SIG-M5 (cell line): Measurements from ENCODE around the gene TRAF4.
A peak's percentile ranks its signal among the peaks of the same experiment; 100 is the strongest.
"Not testable (repeated sequence)": the region's sequence is repeated elsewhere in the genome, so short reads cannot be mapped to it uniquely, and the experiment has no call there.

Source experiments
- DNase-seq: peaks from one replicate; lab custom pipeline; 2025; lab: John Stamatoyannopoulos, UW

TRAF4 gene

GRCh38 chr17:28733346-28733745, 10.5 kb upstream of the TRAF4 start:
- DNase-seq: no peak

DNA sequence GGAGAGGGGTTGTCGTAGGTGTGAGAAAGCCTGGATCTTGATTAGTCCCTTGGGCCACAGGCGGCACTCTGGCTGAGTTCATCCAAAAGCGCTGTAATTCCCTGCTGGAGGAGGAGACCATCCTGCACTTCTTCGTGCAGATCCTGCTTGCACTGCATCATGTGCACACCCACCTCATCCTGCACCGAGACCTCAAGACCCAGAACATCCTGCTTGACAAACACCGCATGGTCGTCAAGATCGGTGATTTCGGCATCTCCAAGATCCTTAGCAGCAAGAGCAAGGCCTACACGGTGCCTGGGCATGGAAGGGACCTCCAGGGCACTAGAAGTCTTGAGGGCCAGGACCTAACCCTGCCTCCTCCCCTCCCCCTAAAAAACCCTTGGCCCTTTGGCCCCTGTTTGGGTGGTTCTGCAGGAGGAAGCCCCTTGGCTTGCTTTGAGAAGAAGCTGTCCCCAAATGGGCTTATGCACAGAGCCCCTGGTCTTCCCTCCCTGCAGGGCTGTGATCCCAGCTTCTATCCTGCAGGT, 9.0 kb upstream of the TRAF4 start:
- no peak for DNase-seq

- DNase-seq: no peak
Measured at GRCh38 chr17:28735242-28735722, 8.5 kb upstream of the TRAF4 start.

DNA sequence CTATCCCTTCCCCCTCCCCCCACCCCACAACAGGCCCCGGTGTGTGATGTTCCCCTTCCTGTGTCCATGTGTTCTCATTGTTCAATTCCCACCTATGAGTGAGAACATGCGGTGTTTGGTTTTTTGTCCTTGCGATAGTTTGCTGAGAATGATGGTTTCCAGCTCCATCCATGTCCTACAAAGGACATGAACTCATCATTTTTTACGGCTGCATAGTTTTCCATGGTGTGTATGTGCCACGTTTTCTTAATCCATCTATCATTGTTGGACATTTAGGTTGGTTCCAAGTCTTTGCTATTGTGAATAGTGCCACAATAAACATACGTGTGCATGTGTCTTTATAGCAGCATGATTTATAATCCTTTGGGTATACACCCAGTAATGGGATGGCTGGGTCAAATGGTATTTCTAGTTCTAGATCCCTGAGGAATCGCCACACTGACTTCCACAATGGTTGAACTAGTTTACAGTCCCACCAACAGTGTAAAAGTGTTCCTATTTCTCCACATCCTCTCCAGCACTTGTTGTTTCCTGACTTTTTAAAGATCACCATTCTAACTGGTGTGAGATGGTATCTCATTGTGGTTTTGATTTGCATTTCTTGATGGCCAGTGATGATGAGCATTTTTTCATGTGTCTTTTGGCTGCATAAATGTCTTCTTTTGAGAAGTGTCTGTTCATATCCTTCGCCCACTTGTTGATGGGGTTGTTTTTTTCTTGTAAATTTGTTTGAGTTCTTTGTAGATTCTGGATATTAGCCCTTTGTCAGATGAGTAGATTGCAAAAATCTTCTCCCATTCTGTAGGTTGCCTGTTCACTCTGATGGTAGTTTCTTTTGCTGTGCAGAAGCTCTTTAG, 7.7 kb upstream of the TRAF4 start:
- not testable (repeated sequence) for DNase-seq

GRCh38 chr17:28737316-28737715, 6.5 kb upstream of the TRAF4 start:
- no peak for DNase-seq

GRCh38 chr17:28737770-28738679, 5.8 kb upstream of the TRAF4 start:
- DNase-seq: no peak

DNA sequence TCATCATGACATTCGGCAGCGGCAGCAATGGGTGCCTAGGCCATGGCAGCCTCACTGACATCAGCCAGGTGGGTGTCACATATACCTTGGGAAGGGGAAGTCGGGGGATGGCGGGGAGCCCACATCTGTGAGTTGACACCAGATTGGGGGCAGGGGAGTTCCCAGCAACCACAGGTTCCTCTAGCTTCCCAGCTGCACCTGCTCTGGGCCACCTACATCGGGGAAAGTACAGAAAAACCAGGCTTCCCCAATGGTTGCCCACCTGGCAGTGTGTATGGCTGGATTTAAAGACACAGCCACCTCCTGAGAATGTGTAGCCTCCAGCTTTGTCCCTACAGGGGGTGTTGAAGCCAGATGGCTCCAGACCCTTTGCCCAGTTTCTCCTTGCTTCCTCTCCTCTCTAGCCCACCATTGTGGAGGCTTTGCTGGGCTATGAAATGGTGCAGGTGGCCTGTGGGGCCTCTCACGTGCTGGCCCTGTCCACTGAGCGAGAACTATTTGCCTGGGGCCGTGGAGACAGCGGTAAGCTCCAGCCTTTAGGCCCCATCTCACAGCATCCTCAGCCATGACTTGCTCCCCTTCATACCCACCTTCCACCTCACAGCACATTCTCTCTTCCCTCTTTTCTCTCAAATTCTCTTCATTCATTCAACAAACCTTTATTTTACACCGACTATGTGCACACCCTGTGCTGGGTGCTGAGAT, 5.0 kb upstream of the TRAF4 start:
- no peak for DNase-seq

DNA sequence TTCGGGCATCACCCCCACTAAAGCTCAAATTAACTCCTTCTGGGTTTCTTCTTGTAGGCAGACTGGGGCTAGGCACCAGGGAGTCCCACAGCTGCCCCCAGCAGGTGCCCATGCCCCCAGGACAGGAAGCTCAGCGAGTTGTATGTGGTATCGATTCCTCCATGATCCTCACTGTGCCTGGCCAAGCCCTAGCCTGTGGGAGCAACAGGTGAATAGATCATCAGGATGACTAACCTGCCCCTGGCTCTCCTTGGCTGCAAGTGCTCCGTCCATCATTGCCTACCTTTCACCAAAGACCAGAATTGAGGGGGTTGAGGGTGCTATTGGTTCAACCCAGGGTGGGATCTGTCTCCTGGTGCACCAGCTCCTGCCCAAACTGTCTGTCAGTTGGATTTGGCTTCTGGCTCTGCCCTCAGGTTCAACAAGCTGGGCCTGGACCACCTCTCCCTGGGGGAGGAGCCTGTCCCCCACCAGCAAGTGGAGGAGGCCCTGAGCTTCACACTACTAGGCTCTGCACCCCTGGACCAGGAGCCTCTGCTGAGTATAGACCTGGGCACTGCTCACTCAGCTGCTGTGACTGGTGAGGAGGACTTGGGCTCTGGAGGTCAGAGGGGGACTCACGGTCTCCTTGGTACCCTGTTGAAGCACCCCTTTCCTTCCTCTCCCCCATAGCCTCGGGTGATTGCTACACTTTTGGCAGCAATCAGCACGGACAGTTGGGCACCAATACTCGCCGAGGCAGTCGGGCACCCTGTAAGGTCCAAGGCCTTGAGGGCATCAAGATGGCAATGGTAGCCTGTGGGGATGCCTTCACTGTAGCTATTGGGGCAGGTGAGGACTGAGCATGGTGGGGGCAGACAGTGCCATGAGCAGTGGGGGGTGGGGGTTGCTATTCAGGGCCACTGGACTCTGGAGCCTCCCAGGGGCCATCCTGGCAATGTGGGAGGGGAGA, 3.1 kb upstream of the TRAF4 start:
- no peak for DNase-seq

DNA sequence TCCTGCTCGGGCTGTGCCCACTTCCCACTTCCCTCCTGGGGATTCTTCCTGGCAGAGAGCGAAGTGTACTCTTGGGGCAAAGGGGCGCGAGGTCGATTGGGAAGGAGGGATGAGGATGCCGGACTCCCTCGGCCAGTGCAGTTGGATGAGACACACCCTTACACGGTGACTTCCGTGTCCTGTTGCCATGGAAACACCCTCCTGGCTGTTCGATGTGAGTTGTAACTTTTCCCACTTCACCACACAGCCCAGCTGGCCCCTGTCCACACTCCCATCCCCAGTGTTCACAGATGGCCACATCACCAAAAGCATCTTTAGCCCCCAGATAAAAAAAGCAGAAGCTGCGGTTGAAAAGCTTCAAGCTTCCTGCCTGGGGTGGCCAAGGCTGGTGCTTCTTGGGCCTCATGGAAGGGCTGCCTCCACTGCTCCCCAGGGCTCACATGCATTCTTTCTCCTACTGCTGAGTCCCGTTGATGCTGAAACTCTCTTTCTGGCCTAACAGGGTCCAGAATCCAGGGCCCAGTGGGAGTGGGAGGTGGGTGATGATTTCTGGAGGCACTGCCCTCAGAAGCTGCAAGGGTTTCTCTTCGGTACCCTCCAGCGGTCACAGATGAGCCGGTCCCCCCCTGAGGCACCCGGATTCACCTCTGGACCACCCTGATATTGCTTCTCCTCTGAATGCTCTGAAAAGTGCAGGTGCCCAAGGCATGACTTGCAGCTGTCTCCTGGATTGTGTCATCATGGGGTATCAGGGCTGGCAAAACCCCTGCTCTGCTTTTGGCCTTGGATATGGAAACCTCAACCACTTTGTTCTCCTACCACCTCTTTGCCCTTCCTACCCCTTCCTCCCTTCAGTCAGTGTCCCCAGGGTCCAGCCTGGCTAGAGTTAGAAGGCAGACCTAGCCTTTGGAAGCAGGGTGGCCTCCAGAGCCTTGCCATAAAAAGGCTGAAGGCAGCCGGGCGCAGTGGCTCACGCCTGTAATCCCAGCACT, 2.2 kb upstream of the TRAF4 start:
- DNase-seq: peak; percentile 69

GRCh38 chr17:28744104-28744971, 527 bp downstream of the TRAF4 start:
- DNase-seq: no peak

DNA sequence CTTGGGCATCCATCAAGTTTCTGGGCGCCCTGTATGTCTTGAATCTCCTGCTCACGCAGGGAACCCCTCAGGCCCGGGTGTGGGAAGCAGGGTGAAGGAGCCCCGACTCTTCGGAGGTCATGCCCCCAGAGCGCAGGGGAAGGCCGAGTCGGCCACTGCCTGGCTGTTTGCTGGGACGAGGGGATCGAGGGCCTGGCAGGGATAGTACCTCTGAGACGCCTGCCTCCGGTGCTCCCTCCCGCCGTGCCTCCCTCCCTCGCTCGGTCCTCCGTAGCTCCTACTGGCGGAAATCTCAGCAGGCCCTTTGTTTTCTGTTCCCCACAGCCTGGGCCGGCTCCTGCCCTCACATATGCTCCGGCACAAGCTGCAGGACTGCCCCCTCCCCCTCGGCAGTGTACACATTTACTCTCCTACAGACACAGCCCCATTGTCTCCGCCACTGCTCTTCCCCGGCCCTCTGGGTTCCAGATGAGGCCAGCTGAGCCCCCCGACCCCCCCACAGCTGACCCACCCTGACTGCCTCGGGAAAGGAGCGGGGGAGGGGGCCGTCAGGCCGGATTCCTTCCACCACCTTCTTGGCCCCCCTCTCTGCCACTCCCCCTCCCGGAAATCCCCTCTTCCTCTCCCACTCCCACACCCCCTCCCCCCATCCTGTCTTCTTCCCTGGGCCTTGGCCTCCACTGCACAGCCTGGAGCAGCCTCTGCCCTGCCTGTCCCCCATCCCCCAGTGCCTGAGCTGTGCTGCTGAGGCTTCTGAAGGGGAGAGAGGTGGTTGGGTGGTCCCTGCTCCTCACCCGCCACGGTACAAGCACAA, 1.4 kb downstream of the TRAF4 start:
- DNase-seq: no peak

DNA sequence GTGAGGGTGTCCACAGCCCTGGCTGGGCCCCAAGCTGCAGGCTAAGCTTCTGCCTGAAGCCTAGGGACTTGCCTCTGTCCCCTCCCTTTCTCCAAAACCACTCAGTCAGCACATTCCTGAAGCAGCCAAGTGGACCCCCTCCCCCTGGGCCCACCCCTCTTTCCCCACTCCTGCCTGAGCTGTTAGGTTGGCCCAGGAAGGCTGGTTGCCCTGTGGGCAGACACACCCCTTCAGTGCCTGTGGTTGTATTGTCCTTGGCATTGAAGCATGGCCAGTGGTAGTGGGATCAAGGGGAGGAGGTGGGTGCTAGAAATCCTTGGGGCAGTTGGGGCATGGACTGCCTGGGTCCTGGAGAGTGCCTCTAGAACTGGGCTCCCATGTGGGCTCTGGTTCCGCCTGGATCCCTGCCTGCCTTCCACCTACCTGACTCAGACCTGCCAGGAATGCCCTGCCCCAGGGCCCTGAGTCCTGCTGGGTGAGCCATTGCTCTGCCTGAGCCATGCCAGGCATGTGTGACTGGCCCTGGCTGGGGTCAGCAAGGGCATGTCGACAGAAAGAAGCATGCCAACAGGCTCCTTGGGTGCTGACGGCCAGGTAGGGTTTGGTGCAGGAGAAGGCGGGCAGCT, 2.1 kb downstream of the TRAF4 start:
- no peak for DNase-seq

- no peak for DNase-seq
Measured at GRCh38 chr17:28746611-28747050, 2.8 kb downstream of the TRAF4 start.

DNA sequence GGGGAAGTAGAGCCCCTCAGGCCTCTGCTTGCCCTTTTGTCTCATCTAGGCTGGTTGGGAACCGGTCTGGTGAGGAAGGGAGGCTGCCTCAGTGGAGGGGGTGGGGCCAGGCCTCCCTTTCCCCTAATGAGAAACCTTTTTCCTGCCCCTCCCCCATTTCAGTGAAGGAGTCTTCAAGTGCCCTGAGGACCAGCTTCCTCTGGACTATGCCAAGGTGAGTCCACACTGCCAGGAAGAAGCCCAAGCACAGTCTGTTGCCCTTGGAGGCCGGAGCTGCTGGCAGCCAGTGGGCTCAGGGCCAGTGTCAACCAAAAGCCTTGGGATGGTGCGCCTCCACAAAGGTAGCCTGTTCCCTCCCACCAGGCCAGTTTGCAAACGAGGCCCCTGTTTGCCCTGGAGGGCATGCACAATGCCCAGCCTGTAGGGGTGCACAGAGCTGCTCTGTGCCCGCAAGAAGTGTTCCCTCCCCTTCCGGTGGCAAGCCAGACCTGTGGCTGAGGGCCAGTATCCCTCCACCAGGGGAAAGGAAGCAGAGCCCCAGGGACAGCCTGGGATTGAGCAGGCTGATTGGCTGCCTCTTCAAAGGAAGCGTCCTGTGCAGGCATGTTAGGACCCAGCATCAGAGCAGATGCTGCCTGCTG, 3.4 kb downstream of the TRAF4 start:
- DNase-seq: no peak

DNA sequence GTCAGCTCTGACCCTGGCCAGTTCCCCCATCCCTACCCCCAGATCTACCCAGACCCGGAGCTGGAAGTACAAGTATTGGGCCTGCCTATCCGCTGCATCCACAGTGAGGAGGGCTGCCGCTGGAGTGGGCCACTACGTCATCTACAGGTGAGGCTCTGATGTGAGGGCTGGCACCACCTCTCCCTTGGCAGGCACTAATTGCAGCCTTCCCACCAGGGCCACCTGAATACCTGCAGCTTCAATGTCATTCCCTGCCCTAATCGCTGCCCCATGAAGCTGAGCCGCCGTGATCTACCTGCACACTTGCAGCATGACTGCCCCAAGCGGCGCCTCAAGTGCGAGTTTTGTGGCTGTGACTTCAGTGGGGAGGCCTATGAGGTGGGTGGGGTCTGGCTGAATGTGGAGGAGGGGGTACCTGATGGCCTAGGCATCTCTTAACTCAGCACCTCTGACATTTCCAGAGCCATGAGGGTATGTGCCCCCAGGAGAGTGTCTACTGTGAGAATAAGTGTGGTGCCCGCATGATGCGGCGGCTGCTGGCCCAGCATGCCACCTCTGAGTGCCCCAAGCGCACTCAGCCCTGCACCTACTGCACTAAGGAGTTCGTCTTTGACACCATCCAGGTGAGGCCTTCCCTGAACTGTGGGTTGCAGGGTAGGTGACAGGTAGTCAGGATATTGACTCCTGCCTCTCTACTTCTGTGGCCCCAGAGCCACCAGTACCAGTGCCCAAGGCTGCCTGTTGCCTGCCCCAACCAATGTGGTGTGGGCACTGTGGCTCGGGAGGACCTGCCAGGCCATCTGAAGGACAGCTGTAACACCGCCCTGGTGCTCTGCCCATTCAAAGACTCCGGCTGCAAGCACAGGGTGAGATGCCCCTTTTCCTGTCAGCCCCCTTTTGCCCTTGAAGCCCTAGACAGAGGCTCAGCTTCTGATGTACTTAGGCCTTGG, 4.3 kb downstream of the TRAF4 start:
- DNase-seq: no peak
